OCI-LY3 (cell line): ENCODE data around the gene HABP2.

Source experiments
- H2AFZ ChIP-seq: fragments of 200-600, 300-600 bp; shearing (Covaris generic); 2 replicates; pipeline ENCODE4 v1.6.0; 2014; ENCODE audit warnings: antibody characterized with exemption, low read depth, low read length
- H3K27ac ChIP-seq: fragments of 200-600, 300-600 bp; sonication (generic); 2 replicates; pipeline ENCODE4 v1.5.1; 2014; ENCODE audit warnings: mild to moderate bottlenecking, low read length, moderate library complexity, mixed read lengths
- H3K27me3 ChIP-seq: fragments of 200-600, 300-600 bp; sonication (generic); 2 replicates; pipeline ENCODE4 v1.6.1; 2014; ENCODE audit warnings: low read depth, low read length, mixed read lengths
- H3K36me3 ChIP-seq: fragments of 200-600, 300-600 bp; sonication (generic); replicated peaks from 2 replicates; pipeline ENCODE3; 2014; ENCODE audit warnings: low read depth, low read length, mixed read lengths
- H3K4me1 ChIP-seq: fragments of 300-600, 200-600 bp; sonication (generic); 2 replicates; pipeline ENCODE4 v1.6.1; 2014; ENCODE audit warnings: low read length, mixed read lengths
- H3K4me2 ChIP-seq: fragments of 200-600, 300-600 bp; sonication (generic); 2 replicates; pipeline ENCODE4 v1.6.1; 2014; ENCODE audit warnings: low read length, mixed read lengths
- H3K4me3 ChIP-seq: fragments of 300-600, 200-600 bp; sonication (generic); 2 replicates; pipeline ENCODE4 v1.5.1; 2014; ENCODE audit warnings: antibody characterized with exemption, mild to moderate bottlenecking, low read length, moderate library complexity
- H3K79me2 ChIP-seq: fragments of 300-600, 200-600 bp; shearing (Covaris generic); 2 replicates; pipeline ENCODE4 v1.6.1; 2014; ENCODE audit warnings: mild to moderate bottlenecking, low read length, mixed read lengths
- H3K9ac ChIP-seq: fragments of 300-600, 200-600 bp; shearing (Covaris generic); 2 replicates; pipeline ENCODE4 v1.6.0; 2014; ENCODE audit warnings: mild to moderate bottlenecking, low read length, moderate library complexity
- H3K9me3 ChIP-seq: fragments of 200-600, 300-600 bp; shearing (Covaris generic); 2 replicates; pipeline ENCODE4 v1.6.1; 2014; ENCODE audit warnings: low read length, mixed read lengths; ENCODE audit not compliant: insufficient read depth
- H4K20me1 ChIP-seq: fragments of 200-600, 300-600 bp; sonication (generic); 2 replicates; pipeline ENCODE4 v1.6.1; 2016; ENCODE audit warnings: low read length, mixed read lengths; ENCODE audit not compliant: insufficient read depth
- EZH2phosphoT487 ChIP-seq: fragments of 200-600 bp; shearing (Covaris generic); IDR thresholded peaks from 2 replicates; pipeline ENCODE4 v1.6.1; 2018; ENCODE audit warnings: antibody characterized with exemption, mixed run types, low read depth
- TF ChIP-seq, protein P1 (sequence below): fragments of 200-600, 300-600 bp; sonication (generic); IDR thresholded peaks from 2 replicates; pipeline ENCODE4 v1.5.1; 2014; ENCODE audit warnings: antibody characterized with exemption, low read length, low read depth

HABP2 gene

GRCh38 chr10:113547426-113547825 is 5.4 kb upstream of the HABP2 start:
- H3K9ac ChIP-seq: no peak overlapping the region
- H3K4me1 ChIP-seq: peaks cover 16% of the 10 kb centered on the region
- no peaks in the 10 kb centered on the region for H3K79me2 ChIP-seq
- no peaks in the 10 kb centered on the region for H4K20me1 ChIP-seq
- TF ChIP-seq, protein P1, sequence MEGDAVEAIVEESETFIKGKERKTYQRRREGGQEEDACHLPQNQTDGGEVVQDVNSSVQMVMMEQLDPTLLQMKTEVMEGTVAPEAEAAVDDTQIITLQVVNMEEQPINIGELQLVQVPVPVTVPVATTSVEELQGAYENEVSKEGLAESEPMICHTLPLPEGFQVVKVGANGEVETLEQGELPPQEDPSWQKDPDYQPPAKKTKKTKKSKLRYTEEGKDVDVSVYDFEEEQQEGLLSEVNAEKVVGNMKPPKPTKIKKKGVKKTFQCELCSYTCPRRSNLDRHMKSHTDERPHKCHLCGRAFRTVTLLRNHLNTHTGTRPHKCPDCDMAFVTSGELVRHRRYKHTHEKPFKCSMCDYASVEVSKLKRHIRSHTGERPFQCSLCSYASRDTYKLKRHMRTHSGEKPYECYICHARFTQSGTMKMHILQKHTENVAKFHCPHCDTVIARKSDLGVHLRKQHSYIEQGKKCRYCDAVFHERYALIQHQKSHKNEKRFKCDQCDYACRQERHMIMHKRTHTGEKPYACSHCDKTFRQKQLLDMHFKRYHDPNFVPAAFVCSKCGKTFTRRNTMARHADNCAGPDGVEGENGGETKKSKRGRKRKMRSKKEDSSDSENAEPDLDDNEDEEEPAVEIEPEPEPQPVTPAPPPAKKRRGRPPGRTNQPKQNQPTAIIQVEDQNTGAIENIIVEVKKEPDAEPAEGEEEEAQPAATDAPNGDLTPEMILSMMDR: no peak
- TF ChIP-seq EZH2phosphoT487: no peak
- no peak overlapping the region for H2AFZ ChIP-seq
- H3K9me3 ChIP-seq: no peaks in the 10 kb centered on the region
- H3K27ac ChIP-seq: no peak overlapping the region
- H3K27me3 ChIP-seq: no peaks in the 10 kb centered on the region
- H3K36me3 ChIP-seq: no peaks in the 10 kb centered on the region
- no peak overlapping the region for H3K4me3 ChIP-seq
- H3K4me2 ChIP-seq: no peak overlapping the region

- H3K27me3 ChIP-seq: no peaks in the 10 kb centered on the region
- no peak for TF ChIP-seq EZH2phosphoT487
- TF ChIP-seq, protein P1: no peak
- H3K9ac ChIP-seq: no peak overlapping the region
- H3K4me1 ChIP-seq: peaks cover 16% of the 10 kb centered on the region
- H3K9me3 ChIP-seq: no peaks in the 10 kb centered on the region
- peak overlapping the region; percentile 71 for H3K4me2 ChIP-seq
- H3K79me2 ChIP-seq: no peaks in the 10 kb centered on the region
- no peaks in the 10 kb centered on the region for H4K20me1 ChIP-seq
- H3K36me3 ChIP-seq: no peaks in the 10 kb centered on the region
- H3K27ac ChIP-seq: no peak overlapping the region
- H2AFZ ChIP-seq: no peak overlapping the region
- no peak overlapping the region for H3K4me3 ChIP-seq
Measured at GRCh38 chr10:113549856-113550255, 3.0 kb upstream of the HABP2 start.

- Histone ChIP-seq H3K27me3 (no peaks in the 10 kb centered on the region), H4K20me1 (no peaks in the 10 kb centered on the region), H3K36me3 (no peaks in the 10 kb centered on the region), H2AFZ (no peak overlapping the region), H3K4me3 (peak overlapping the region; percentile 52), H3K4me1 (peaks cover 16% of the 10 kb centered on the region), H3K9ac (no peak overlapping the region), H3K27ac (peak overlapping the region; percentile 37; the same call in 1 of the 2 replicates), H3K4me2 (peak overlapping the region; percentile 71), H3K9me3 (no peaks in the 10 kb centered on the region), H3K79me2 (no peaks in the 10 kb centered on the region)
- TF ChIP-seq, protein P1: no peak
- no peak for TF ChIP-seq EZH2phosphoT487
Measured at GRCh38 chr10:113550365-113550764, 2.5 kb upstream of the HABP2 start.

GRCh38 chr10:113552014-113552413 is 839 bp upstream of the HABP2 start:
- no peaks in the 10 kb centered on the region for H3K9me3 ChIP-seq
- H3K79me2 ChIP-seq: no peaks in the 10 kb centered on the region
- no peak overlapping the region for H3K4me2 ChIP-seq
- H3K9ac ChIP-seq: no peak overlapping the region
- TF ChIP-seq EZH2phosphoT487: no peak
- TF ChIP-seq, protein P1: no peak
- no peak overlapping the region for H2AFZ ChIP-seq
- H4K20me1 ChIP-seq: no peaks in the 10 kb centered on the region
- no peaks in the 10 kb centered on the region for H3K27me3 ChIP-seq
- peaks cover 16% of the 10 kb centered on the region for H3K4me1 ChIP-seq
- H3K36me3 ChIP-seq: no peaks in the 10 kb centered on the region
- no peak overlapping the region for H3K4me3 ChIP-seq
- no peak overlapping the region for H3K27ac ChIP-seq
